NCI-H1092 treated with DMSO at 0.1 percent for 48 hours (cell line): Measurements from ENCODE around the gene ICAM5.
A peak's percentile ranks its signal among the peaks of the same experiment; 100 is the strongest.
"Not testable (repeated sequence)": the region's sequence is repeated elsewhere in the genome, so short reads cannot be mapped to it uniquely, and the experiment has no call there.

Experiments used
- DNase-seq: peaks from one replicate; lab custom pipeline; 2025; lab: John Stamatoyannopoulos, UW

The ICAM5 gene

DNA sequence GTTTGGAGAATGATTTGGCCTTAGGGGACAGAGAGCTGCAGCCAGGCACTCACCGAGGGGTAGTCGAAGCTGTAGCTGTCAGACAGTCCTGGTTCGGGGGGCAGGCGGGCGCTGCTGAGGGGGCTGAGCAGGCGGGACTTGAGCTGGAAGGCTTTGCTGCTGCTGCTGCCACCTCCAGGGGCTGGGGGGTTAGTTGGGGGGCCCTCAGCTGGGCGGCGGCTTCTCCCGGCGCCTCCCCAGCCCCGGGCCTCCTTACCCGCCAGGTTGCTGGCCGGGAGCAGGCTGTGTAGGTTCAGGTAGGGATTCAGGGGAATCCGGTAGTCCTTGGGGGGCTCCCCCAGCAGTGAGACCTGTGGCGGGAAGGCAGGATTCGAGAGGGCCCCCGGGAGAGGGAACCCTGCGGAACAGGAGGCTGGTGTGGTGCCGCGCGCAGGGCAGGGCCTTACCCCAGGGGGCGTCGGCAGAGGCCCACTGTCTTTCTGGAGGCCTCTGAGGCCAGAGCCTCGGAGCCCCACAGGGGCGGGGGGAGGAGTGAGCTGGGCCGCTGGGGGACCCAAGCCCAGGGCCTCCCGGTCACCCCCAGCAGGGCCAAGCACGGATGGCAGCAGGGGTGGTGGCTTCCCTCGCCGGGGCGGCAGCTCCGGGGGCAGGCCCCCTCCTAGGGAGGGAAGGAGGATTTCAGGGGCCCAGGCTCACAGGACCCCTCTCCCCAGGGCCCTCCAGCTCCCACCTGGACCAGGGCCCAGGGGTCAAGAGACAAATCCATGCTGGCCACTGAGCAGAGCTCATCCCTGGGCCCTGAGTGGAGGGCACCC lies 31.1 kb downstream of the ICAM5 start:
- no peak for DNase-seq

DNA sequence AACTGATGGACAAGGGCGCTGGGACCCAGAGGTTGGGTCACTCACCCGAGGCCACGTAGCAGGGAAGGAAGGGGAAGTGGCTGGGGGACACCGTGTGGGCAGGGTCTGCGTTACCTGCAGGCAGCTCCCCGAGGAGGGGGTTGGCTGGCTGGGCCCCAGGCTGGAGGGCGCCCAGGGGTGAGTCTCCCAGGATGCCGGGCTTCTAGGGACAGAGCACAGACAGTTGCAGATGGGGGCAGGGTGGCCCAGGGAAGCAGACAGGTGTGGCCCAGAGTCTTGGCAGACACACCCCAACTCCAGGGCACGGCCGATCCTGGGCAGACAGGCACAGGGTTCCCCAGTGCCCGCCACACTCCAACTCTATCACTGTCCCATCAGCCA lies 31.7 kb downstream of the ICAM5 start:
- no peak for DNase-seq

DNA sequence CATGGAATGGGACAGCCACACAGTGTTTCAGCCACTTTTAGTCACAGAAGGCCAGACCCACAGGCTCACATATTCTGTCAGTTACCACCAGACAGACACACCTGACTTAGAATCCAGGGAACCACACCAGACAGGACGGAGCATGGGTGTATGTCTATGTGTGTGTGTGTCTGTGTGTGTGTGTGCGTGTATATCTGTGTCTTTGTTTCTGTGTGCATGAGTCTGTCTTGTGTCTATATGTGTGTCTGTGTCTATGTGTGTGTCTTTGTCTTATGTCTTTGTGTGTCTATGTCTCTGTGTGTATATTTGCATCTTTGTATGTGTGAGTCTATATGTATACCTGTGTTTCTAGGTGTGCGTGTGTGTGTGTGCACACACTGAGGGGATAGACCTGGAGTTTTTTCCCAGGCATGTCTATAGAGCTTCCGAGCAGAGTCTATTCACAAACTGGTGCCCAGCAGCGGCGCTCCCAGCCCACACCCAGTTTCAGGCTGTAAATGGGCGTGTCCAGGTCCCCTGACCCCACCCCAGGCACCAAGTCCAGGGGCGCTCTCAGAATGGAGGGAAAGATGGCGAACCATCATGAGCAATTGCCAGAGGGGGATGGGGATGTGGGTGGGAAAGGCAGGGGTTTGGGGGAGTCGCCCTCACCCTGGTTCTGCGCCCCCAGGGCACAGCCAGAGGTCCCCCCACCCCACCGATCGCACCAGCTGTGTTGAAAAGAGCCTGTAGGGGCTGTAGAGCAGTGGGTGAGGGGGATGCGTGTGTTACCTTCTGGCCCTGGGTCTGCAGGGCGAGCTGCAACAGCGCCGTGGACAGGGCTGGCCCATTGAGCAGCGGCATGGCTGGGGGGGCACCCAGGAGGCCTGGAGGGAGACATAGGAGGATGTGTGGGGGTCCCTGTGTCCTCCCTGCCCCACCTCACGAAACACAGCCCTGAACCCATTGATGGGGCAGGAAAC lies 32.4 kb downstream of the ICAM5 start:
- no peak for DNase-seq

- DNase-seq, result no peak
Measured at GRCh38 chr19:10325732-10326131, 36.0 kb downstream of the ICAM5 start.

DNA sequence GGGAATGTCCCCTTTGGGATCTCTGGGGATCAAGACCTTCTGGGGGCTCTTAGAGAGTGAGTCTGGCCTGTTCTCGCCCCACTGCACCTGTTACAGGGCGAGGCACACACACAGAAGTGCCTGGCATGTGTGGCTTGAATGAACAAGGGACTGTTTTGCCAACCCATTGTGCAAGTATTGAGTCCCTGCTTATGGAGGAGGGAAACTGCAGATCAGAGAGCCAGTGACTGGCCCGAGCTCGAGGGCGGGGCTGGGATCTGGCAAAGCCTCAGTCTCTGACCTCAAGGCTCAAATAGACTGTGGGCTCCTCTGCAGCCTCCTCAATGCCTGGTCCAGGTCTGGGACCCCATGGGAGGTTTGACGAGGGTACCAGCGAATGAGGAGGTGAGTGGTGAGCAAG lies 38.0 kb downstream of the ICAM5 start:
- no peak for DNase-seq

- DNase-seq, result no peak
Measured at GRCh38 chr19:10328558-10329429, 39.0 kb downstream of the ICAM5 start.

- no peak for DNase-seq
Measured at GRCh38 chr19:10329555-10329954, 39.8 kb downstream of the ICAM5 start.

DNA sequence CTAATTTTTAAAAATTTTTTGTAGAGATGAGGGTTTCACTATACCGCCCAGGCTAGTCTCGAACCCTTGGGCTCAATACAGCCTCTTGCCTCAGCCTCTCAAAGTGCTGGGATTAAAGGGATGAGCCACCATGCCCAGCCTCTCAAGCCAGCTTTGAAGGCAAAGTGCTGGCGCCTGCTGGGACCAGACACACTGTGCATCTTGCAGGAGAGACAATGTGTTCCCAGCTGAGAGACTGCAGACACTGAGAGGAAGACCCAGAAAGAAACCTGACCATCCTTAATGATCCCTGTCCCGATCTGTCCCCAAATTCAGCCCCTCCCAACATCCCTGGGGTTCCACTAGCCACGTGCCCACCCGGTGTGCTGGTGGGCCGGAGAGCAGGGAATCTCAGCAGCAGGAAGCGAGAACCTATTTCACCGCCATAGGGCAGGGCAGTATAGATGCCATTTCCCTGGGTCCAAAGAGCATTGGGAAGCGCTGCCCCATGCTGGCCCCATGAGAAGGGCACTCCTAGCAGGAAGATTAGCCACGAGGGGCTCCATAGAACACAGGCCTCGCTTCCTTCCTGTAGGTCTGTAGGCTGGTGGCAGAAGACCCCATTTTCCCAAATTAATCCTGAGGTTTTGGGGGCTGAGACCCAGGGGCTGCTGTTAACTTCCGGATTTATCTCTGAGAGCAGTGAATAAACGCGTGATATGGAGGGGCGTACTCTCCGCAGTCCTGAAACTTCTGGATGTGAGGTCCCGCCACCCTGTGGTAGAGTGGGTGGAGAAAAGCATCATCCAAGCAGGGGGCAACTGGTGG lies 42.6 kb downstream of the ICAM5 start:
- no peak for DNase-seq

- DNase-seq, result peak; percentile 96
Measured at GRCh38 chr19:10332965-10333757, 43.4 kb downstream of the ICAM5 start, which contains the start of gene RAVER1. TSS of gene RAVER1 (minus strand) at chr19:10333529. CDS start at chr19:10333507, 22 bp downstream.

DNA sequence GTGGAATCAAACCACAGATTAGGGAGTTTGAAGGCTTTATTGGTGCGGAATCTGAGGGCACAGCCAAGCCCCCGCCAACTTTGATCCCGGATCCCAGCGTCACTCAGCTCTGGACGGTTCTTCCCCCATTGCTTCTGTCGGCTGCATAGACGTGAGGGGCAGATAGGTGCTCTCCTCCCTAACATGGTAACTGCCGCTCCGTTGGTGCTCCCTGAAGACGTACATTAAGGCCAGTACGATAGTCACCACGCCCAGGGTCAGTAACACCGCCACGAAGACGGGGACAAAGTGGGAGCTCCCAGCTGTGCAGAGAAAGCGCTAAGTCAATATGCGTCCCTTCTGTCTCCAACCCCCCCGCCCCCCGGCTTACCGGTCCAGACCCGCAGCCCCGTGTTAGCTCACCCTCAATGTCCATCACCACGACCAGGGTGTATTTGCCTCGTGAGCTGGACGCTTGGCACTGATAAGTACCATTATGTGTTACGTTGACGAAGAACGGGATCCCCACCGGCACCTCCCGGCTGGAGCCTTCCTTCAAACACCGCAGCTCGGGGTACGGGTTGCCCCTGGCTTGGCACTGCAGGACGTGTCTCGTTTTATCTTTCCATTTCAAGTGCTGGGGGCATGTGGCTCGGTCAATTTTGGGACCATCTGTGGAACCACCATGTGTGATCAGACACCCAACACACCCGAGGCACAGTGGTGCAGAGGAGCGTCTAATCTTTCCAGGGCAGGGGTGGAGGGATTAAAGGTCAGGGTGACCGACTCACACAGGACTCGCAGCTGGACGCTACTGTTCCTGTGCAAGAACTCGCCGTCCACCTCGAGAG lies 44.2 kb downstream of the ICAM5 start:
- DNase-seq, result no peak

DNA sequence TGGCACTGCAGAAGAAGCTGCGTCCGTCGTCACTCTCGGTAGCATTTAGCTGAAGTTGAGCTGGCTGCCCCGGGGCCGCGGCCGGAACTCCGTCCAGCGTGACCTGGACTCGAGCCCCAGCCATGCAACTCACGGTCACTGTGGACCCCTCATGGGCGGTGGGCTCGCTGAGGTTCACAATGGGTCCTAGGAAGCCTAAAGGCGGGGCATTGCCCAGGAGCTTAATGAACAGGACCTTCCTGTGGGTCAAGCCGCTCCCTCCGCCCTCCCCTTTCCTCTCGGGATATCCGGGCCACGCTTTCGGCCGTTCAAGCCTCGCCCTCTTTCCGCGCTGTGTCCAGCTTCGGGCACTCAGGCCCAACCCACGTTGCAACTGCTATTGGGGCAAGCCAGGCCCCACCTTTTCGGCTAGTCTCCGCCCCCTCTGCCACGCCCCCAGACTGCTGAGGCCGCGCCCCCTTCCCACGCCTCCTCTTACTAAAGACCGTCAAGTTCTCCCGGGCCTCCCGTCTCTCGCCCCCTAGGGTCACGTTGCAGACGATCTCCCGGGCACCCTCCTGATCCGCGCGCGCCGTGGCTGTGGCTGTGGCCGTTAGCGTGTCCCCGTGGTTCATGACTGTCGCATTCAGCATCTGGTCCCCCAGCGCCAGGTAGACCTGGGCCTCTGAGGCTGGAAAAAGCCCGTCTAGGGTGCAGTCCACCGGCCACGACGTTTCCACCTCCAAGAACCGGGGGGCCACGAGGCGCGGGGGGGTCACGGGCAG lies 45.0 kb downstream of the ICAM5 start:
- no peak for DNase-seq

DNA sequence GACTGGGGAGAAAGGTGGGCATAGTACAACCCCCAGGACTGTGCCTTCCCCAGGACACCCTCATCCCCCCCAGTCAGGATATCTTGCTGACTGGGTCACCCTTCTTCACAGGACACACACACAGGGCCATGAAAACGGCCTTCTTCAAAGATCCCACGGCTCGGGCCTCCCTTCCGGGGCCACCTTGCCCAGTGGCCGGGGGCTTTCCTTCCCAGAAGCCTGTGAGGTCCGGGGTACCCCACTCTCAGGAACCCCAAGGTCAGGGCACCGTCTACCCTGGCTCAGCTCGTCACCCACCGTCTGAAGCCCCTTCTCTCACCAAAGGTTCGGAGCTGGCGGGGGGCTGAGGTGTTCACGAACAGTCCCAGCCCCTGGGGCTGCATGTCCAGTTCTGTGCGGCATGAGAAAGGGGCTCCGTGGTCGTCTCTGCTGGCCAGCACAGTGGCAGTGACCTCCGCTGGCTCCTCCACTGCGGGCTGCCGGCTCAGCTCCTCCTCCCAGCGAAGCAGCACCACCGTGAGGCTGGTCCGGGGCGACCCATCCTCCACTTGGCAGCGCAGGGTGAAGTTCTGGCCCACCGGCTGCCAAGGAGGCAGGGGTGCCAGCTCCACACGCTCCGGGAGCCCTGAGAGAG lies 45.7 kb downstream of the ICAM5 start:
- no peak for DNase-seq

DNA sequence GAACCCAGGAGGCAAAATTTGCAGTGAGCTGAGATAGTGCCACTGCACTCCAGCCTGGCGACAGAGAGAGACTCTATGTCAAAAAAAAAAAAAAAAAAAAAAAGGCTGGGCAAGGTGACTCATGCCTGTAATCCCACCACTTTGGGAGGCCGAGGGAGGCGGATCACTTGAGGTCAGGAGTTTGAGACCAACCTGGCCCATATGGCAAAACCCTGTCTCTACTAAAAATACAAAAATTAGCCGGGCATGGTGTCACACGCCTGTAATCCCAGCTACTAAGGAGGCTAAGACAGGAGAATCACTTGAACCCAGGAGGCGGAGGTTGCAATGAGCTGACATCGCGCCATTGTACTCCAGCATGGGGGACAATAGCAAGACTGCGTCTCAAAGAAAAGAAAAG lies 47.0 kb downstream of the ICAM5 start:
- not testable (repeated sequence) for DNase-seq

DNA sequence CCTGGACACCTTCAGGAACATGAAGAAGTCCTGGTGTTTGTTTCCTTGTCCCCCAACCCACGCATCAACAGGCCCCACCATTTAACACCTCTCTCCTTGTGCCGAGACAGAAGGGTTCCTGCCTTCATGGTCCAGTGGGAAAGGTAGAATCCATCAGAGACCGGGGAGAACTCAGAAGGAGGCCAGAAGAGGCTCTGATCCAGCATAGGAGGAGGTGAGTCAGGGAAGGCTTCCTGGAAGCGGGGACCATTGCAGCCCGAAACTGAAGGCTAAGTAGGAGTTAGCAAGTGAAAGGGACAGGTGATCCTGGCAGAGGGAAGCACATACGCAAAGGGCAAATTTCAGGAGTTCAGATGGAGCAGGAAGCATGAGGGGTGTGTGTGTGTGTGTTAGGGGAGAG lies 49.2 kb downstream of the ICAM5 start:
- no peak for DNase-seq

DNA sequence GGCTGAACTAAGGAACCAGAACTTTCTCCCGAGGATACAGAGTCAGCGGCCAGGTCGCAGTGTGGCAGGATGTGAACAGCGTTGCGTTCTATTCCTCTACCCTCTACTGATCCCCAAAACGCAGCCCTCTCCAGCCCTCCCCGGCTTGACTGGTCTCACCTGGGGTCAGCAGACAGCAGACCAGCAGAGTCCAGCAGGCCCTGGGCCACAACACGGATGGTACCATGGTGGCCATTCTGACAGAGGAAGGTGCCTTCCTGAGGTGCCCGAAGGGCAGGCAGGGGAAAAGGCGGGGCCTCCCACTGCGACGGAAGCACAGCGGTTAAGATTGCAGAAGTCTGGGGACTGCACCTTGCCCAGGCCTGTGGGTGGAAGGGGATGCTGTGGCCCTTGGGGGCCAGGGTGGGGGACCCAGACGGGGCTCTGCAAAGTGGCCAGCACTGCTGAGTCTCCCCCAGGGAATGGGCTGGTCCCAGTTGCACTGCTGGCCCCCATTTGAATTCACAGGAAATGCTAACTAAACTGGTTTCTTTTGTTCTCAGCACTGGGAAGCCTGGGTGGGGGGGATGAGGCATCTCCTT lies 49.7 kb downstream of the ICAM5 start, which contains the start of gene ICAM3:
TSS of gene ICAM3 (minus strand) at position 245 of the 581 bp plus-strand sequence. CDS start at position 235, 10 bp downstream.
- no peak for DNase-seq

DNA sequence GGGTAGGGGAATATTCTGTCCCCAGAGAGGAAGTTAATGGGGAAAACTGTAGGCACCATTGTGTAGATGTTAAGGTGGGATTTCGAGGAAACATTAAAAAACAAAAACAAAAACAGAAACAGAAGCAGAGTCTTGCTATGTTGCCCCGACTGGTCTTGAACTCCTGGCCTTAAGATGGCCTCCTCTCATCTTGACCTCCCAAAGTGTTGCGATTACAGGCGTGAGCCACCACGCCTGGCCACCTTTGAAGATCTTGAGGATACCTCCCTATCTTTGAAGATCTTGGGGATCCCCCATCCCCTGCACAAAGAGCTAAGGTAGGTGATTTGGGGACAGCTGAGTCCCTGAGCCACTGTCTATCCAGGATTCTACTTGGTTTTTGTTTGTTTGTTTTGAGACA lies 50.2 kb downstream of the ICAM5 start:
- DNase-seq, result no peak

- DNase-seq, result no peak
Measured at GRCh38 chr19:10343495-10343894, 53.7 kb downstream of the ICAM5 start.

DNA sequence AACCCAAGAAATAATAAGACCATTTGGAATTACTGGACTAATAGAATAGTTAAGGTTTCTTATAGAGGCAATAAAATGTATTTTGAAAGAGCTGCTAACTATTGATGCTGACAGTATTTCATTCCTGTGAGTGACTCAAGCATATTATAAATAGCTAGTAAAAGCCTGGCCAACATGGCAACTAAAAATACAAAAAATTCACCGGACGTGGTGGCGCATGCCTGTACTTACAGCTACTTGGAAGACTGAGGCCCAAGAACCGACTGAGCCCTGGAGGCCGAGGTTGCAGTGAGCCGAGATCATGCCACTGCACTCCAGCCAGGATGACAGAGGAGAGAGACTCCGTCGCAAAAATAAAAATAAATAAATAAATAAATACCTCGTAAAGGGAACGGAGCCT lies 55.0 kb downstream of the ICAM5 start:
- DNase-seq, result no peak
